HFF-Myc (cell line): ENCODE measurements around the gene MDC1.
A peak's percentile ranks its signal among the peaks of the same experiment; 100 is the strongest.
"Not testable (repeated sequence)": the region's sequence is repeated elsewhere in the genome, so short reads cannot be mapped to it uniquely, and the experiment has no call there.

Source experiments
- DNase-seq: peaks from one replicate; pipeline ENCODE4 v3.0.0-alpha.2; 2011; ENCODE audit warnings: low read depth; ENCODE audit errors: extremely low read depth
- H3K4me3 ChIP-seq: replicated peaks from 2 replicates; pipeline ENCODE4 v1.5.1; 2011; ENCODE audit warnings: low read depth, mild to moderate bottlenecking, control low read depth, low read length
- TF ChIP-seq, protein P1 (sequence below): IDR thresholded peaks from 2 replicates; pipeline ENCODE4 v1.5.1; 2012; ENCODE audit warnings: mild to moderate bottlenecking, low read depth, low read length, control low read depth; ENCODE audit errors: missing control alignments

The MDC1 gene, protein sequence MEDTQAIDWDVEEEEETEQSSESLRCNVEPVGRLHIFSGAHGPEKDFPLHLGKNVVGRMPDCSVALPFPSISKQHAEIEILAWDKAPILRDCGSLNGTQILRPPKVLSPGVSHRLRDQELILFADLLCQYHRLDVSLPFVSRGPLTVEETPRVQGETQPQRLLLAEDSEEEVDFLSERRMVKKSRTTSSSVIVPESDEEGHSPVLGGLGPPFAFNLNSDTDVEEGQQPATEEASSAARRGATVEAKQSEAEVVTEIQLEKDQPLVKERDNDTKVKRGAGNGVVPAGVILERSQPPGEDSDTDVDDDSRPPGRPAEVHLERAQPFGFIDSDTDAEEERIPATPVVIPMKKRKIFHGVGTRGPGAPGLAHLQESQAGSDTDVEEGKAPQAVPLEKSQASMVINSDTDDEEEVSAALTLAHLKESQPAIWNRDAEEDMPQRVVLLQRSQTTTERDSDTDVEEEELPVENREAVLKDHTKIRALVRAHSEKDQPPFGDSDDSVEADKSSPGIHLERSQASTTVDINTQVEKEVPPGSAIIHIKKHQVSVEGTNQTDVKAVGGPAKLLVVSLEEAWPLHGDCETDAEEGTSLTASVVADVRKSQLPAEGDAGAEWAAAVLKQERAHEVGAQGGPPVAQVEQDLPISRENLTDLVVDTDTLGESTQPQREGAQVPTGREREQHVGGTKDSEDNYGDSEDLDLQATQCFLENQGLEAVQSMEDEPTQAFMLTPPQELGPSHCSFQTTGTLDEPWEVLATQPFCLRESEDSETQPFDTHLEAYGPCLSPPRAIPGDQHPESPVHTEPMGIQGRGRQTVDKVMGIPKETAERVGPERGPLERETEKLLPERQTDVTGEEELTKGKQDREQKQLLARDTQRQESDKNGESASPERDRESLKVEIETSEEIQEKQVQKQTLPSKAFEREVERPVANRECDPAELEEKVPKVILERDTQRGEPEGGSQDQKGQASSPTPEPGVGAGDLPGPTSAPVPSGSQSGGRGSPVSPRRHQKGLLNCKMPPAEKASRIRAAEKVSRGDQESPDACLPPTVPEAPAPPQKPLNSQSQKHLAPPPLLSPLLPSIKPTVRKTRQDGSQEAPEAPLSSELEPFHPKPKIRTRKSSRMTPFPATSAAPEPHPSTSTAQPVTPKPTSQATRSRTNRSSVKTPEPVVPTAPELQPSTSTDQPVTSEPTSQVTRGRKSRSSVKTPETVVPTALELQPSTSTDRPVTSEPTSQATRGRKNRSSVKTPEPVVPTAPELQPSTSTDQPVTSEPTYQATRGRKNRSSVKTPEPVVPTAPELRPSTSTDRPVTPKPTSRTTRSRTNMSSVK (N-terminal part only)

DNA sequence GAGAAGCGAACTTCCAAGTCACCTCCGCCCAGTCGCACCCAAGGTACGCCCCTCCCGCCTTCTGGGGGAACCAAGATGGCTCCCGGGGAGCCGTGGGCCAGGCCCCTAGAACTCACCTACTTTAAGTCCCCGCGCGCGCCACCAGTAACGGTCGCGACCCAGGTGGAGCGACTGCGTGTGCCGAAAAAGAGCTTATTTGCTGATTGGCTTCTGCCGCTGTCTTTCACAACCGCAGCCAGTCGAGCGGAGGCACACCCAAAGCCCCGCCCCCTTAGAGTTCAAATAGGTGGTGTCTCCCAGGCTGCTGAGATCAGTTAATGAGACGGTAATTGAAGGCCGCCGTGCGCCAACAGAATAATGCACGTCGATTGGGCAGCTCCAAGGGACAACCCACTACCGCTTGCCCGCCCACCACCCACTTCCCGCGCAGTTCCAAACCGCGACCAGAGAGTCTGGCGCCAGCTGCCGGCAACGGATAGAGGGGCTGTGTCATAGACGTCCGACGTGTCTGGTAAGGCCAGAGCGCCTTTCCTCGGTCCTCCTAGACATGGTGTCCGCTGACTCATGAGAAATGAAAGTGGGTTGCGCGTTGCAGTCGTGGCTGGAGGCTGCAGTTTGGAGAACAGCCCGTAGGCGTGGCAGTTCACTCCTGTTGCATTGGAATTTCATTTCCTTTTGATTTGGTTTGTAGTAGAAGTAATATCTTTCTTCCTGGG, at the start of gene MDC1:
Gene MDC1, minus strand, starts transcription at position 153 of the 716 bp plus-strand sequence. CDS start 2,106 bp downstream, outside the sequence.
- DNase-seq = peak; percentile 100
- H3K4me3 ChIP-seq = peak within 1 kb of the TSS; percentile 62
- TF ChIP-seq, protein P1, sequence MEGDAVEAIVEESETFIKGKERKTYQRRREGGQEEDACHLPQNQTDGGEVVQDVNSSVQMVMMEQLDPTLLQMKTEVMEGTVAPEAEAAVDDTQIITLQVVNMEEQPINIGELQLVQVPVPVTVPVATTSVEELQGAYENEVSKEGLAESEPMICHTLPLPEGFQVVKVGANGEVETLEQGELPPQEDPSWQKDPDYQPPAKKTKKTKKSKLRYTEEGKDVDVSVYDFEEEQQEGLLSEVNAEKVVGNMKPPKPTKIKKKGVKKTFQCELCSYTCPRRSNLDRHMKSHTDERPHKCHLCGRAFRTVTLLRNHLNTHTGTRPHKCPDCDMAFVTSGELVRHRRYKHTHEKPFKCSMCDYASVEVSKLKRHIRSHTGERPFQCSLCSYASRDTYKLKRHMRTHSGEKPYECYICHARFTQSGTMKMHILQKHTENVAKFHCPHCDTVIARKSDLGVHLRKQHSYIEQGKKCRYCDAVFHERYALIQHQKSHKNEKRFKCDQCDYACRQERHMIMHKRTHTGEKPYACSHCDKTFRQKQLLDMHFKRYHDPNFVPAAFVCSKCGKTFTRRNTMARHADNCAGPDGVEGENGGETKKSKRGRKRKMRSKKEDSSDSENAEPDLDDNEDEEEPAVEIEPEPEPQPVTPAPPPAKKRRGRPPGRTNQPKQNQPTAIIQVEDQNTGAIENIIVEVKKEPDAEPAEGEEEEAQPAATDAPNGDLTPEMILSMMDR = peak; percentile 26

DNA sequence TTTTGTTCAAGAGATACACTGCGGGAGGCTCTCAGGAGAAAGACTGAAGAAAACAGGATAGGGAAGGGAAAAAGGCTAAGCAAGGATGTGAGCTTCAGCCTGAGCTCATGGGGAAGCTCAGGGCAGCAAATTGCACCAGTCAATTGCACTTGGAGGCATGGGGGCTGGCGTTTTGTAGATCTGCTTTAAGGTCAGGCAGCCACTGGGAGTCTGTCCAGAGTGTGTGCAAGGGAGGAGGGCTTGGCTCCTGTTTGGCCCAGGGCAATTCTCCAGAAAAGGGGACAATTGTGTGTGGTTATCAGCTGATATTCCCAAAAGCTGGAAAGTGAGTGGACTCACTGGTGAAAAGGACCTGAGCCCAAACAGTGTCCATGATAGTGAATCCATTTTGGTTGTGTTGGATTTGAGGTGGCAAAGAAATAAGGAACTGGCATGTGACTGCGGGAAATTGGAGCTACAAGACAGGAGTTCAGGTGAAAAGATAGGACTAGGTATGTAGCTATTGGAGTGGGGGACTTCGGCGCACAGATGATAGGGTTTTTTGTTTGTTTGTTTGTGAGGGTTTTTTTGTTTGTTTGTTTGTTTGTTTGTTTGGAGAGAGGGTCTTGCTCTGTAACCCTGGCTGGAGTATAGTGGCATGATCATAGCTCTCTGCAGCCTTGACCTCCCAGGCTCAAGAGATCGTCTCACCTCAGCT, 49.5 kb upstream of the MDC1 start:
- no peak overlapping the region for H3K4me3 ChIP-seq
- TF ChIP-seq, protein P1 = no peak
- no peak for DNase-seq

DNA sequence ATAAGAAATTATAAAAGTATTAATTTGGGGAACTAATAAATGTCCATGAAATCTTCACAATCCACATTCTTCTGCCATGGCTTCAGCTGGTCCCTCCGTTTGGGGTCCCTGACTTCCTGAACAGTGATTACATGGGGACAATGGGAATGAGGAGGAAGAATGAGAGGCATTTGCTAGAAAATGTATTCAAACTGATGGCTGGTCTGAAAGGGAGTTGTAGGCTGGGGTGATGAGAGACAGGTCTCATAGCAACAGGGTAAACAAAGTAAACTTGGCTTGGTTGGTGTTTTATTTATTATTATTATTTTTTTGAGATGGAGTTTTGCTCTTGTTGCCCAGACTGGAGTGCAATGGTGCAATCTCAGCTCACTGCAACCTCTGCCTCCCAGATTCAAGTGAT, 48.4 kb upstream of the MDC1 start:
- not testable (repeated sequence) for DNase-seq, H3K4me3 ChIP-seq

DNA sequence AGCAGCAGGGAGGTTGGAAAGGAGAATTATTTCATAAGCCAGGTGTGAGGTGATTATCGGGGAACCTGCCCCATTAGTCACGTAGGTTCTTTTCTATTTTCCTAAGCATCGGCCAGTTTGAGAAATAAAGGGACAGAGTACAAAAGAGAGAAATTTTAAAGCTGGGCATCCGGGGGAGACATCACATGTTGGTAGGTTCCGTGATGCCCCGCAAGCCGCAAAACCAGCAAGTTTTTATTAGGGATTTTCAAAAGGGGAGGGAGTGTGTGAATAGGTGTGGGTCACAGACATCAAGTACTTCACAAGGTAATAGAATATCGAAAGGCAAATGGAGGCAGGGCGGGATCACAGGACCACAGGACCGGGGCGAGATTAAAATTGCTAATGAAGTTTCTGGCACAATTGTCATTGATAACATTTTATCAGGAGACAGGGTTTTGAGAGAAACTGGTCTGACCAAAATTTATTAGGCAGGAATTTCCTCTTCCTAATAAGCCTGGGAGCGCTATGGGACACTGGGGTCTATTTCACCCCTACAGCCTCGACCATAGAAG, 47.5 kb upstream of the MDC1 start:
- DNase-seq, H3K4me3 ChIP-seq: not testable (repeated sequence)

DNA sequence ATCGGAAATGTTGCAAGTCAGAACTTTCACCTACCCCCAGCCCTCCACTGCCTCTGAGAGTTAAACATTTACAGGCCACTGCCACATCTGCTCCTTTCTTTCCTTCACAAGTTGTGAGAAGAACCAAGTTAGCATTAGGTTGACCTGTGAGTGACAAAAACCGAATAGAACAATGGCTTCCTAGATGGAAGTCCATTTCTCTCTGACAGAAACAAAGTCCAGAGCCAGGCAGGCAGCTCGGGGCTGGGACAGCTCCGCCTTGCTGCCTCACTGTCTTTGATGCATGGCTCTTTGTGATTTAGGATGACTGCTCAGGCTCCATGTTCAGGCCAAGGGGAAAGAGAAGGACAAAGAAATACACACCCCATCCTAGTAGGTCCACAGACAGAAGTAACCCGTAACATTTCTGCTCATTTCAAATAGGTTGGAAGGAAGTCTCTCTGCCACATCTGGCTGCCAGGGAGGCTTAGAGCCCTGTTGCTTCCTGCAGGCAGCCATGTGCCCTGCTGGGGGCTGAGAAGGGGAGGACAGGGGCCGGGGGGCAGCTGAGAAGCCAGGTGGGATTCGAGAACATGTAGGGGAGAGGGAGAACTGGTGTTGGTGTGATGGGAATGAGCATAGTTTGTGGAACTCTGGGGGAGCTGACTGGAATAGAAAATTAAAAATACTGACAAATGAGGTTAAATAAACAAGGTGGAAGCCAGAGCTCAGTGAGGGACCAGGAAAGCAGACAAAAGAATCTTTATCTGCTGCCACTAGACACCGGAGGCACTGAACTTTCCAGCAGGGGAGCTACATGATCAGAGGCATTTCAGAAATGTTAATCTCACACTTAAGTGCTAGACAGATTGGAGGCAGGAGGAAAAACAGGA, 46.8 kb upstream of the MDC1 start:
- DNase-seq = no peak
- no peak overlapping the region for H3K4me3 ChIP-seq
- TF ChIP-seq, protein P1 = no peak

DNA sequence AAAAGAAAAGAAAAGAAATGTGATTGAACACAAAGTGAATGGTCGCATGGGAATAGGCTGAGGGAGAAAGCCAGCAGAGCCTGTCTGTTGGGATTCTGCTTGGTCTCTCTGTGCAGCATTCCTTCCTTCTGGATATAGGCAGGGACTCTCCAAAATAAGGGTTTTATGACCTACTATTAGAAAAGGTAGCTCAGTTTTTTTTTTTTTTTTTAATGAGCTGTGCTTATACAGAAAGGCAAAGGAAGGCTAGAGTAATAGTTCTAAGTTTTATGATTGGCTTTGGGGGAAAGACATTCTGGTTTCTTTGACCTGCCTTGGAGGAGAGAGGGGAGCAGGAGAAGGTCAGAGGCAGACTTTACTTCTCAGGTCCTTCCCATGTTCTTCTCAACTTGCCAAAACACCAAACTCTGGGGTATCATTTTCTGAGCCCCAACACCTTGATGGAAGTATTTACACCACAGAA, 46.1 kb upstream of the MDC1 start:
- TF ChIP-seq, protein P1 = no peak
- DNase-seq = no peak
- H3K4me3 ChIP-seq = no peak overlapping the region
